ENCODE measurements around the gene MYADM. TPM values are rescaled to one million over a fixed set of nuclear protein-coding genes. Genes with fewer than 3 reads are reported as not detected.
A peak's percentile ranks its signal among the peaks of the same experiment; 100 is the strongest.
"Not testable (repeated sequence)": the region's sequence is repeated elsewhere in the genome, so short reads cannot be mapped to it uniquely, and the experiment has no call there.

Gene MYADM
- total RNA-seq, result 100 to 1,000 TPM; 360 to 372 TPM
- long read RNA-seq, donor 1, transcript MYADM-204 (3 exons, 3,056 nt), result major isoform, 30 of 122 reads
- long read RNA-seq, donor 1, partial matches to known transcripts, result 90 of 122 reads
- long read RNA-seq, donor 1, other reads (novel, unspliced or antisense), result 0 of 122 reads
- long read RNA-seq, donor 2, partial matches to known transcripts, result 0 of 41 reads
- long read RNA-seq, donor 2, other reads (novel, unspliced or antisense), result 38 of 41 reads

GRCh38 chr19:53867225-53868090 lies at the start of gene MYADM:
Gene MYADM, plus strand, starts transcription at chr19:53867883. Its CDS starts 5,647 bp downstream, at chr19:53873530.
- intact Hi-C loops (cut with DNase I), result no loop called here
- DNase-seq (ENCODE audit: low spot score), result peak; percentile 100

GRCh38 chr19:53818756-53819155 lies 48.9 kb upstream of the MYADM start:
- intact Hi-C loops (cut with DNase I), result no loop called here
- no peak for DNase-seq (ENCODE audit: low spot score)

DNA sequence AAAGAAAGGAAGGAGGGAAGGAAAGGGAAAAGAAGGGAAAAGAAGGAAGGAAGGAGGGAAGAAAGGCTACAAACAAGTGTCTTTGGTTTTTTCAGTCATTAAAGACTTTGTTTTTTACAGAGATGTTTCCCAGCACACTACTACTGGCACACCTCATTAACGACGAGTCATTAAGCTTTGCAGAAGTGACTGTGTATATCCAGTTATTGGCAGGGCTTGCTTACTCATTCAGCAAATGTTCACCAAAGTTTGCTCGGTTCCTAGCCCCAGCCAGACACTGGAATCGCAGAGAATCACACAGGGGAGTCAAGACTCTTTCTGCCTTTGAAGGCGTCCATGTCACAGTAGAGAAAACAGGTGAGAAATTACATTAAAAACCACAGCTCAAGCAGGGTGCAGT lies 47.8 kb upstream of the MYADM start:
- intact Hi-C loops (cut with DNase I), result loop anchor here in 1 of 2 donors (5.0 kb wide), 1 partner anchor 477 kb away; no protein-coding TSS in a partner anchor
- DNase-seq (ENCODE audit: low spot score), result no peak

DNA sequence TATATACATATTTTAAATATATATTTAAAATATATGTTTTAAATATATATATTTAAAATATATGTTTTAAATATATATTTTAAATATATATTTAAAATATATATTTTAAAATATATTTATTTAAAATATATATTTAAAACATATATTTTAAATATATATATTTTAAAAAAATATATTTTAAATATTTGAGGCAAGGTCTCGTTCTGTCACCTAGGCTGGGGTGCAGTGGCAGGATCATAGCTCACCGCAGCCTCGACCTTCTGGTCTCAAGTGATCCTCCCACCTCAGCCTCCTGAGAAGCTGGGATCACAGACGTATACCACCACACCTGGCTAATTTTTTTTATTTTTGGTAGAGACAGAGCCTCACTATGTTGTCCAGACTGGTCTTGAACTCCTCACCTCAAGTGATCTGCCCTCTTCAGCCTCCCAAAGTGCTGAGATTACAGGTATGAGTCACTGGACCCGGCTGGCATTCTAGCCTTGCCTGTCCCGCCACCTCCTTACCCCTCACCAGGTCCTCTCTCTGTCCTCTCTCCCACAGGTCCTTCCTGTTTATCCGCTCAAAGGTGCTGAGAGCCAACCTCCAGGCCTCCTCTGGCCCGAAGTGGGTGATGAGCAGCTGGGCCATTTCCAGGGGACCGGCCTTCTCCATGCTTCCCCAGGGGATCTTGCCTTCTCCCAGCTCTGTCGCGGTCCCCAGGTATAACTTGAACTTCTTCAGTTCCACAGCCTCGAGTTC lies 44.1 kb upstream of the MYADM start:
- no peak for DNase-seq (ENCODE audit: low spot score)
- intact Hi-C loops (cut with DNase I), result loop anchor here in 1 of 2 donors (5.0 kb wide), 1 partner anchor 474 kb away; no protein-coding TSS in a partner anchor

- DNase-seq (ENCODE audit: low spot score), result no peak
- intact Hi-C loops (cut with DNase I), result loop anchor here in 1 of 2 donors (5.0 kb wide), 1 partner anchor 473 kb away; no protein-coding TSS in a partner anchor
Observed at GRCh38 chr19:53824134-53824611, 43.5 kb upstream of the MYADM start, which contains the start of gene NLRP12. Gene NLRP12, minus strand, starts transcription at chr19:53824314. Its CDS starts 140 bp downstream, at chr19:53824174.

DNA sequence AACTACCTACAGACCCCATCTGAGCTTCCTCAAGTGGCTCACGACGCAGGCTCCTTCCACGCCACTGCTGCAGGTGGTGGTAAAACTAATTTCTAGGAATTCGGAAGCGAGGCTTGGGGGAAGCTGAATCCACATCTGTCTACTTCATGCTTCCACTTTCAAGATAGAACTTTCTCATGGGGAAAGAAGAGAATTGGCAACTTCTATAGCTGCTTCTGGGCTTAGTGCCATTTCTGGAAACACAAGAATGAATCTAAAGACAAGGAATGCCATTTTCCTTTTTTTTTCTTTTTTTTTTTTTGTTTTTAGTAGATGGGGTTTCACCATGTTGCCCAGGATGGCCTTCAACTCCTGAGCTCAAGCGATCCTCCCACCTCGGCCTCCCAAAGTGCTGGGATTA lies 40.8 kb upstream of the MYADM start:
- intact Hi-C loops (cut with DNase I), result no loop called here
- DNase-seq (ENCODE audit: low spot score), result no peak

DNA sequence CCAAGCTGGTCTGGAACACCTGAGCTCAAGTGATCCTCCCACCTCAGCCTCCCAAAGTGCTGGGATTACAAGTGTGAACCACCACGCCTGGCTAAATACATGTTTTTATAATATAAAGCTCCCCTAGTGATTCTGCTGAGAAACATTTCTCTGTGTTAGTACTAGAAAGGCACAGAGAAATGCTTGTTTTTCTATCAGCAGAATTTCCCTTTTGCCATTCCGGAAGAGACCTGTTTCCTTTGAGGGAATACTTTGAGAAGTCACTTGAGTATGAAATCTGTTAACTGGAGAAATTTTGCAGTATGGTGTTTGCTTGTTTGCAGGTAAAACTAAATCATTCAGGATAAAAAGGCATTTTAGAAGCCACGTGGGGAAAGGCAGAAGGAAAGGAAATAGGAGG lies 39.2 kb upstream of the MYADM start:
- DNase-seq (ENCODE audit: low spot score), result no peak
- intact Hi-C loops (cut with DNase I), result no loop called here

DNA sequence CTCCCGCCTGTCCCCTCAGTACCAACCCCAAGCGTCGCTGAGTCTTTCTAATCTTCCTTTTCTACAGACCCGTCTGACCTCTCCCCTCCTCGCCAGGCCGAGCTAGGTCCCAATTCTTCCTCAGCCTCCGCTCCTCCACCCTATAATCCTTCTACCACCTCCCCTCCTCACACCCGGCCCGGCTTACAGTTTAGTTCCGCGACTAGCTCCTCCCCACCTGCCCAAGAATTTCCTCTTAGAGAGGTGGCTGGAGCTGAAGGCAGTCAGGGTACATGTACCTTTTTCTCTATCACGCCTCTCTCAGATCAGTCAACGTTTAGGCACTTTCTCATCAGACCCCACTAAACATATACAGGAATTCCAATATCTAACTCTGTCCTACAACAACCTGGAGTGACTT lies 34.8 kb upstream of the MYADM start:
- DNase-seq (ENCODE audit: low spot score); intact Hi-C loops (cut with DNase I): not testable (repeated sequence)

GRCh38 chr19:53838446-53838845 lies 29.2 kb upstream of the MYADM start:
- DNase-seq (ENCODE audit: low spot score); intact Hi-C loops (cut with DNase I): not testable (repeated sequence)

GRCh38 chr19:53840241-53840640 lies 27.4 kb upstream of the MYADM start:
- DNase-seq (ENCODE audit: low spot score), result peak; percentile 64
- intact Hi-C loops (cut with DNase I), result loop anchor here in 1 of 2 donors (2.0 kb wide), 1 partner anchor 187 kb away; no protein-coding TSS in a partner anchor

GRCh38 chr19:53840914-53841313 lies 26.8 kb upstream of the MYADM start:
- intact Hi-C loops (cut with DNase I), result loop anchor here in 1 of 2 donors (2.0 kb wide), 1 partner anchor 186 kb away; no protein-coding TSS in a partner anchor

DNA sequence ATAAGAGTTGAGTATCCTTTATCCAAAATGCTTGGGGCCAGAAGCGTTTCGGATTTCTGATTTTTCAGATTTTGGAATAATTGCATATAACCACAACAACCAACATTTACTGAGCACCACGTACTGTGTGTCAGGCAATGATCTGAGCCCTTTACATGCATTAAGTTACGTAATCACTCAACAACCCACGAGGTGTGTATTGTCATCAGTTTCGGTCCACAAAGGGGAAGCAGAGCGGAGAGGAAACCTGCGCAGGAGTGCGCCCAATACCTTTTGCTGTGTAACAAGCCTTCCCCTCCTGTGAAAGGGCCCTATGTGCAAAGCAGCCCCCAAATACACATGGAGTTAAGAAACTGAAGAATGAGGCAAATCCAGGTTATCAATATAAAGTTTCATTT lies 22.8 kb upstream of the MYADM start:
- intact Hi-C loops (cut with DNase I), result no loop called here

More at GRCh38 chr19:53840914-53841313, 26.8 kb upstream of the MYADM start:
- not testable (repeated sequence) for DNase-seq (ENCODE audit: low spot score)

GRCh38 chr19:53847555-53847954 lies 20.1 kb upstream of the MYADM start:
- intact Hi-C loops (cut with DNase I), result no loop called here
- DNase-seq (ENCODE audit: low spot score), result no peak

More for the DNA sequence above, 22.8 kb upstream of the MYADM start:
- no peak for DNase-seq (ENCODE audit: low spot score)

GRCh38 chr19:53849237-53849676 lies 18.4 kb upstream of the MYADM start:
- intact Hi-C loops (cut with DNase I), result no loop called here
- DNase-seq (ENCODE audit: low spot score), result no peak

- DNase-seq (ENCODE audit: low spot score), result no peak
- intact Hi-C loops (cut with DNase I), result no loop called here
Observed at GRCh38 chr19:53853707-53854106, 14.0 kb upstream of the MYADM start.

DNA sequence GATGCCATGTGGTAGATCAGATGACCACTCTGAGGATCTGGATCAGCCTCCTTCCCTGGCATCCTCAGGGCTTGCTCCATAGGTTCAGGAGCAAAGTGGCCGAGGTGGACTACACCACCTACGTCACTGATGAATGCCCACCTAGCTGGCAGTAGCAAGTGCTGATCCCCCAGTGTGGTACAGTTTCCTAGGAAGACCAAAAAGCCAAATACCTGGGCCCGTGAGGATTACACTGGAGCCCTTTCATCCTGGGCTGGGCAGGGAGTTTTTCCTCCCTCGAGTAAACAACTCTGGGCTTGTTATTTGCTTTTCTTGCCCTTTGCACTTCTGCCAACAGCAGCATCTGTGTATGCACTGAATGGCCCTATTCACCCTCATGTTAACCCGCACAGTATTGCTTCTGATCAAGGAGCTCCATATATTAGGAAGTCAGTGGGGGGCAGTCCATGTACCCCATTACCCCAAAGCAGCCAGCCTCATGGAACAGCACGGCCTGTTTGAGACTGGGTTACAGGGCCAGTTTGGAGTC lies 3.3 kb upstream of the MYADM start:
- intact Hi-C loops (cut with DNase I), result no loop called here
- no peak for DNase-seq (ENCODE audit: low spot score)

DNA sequence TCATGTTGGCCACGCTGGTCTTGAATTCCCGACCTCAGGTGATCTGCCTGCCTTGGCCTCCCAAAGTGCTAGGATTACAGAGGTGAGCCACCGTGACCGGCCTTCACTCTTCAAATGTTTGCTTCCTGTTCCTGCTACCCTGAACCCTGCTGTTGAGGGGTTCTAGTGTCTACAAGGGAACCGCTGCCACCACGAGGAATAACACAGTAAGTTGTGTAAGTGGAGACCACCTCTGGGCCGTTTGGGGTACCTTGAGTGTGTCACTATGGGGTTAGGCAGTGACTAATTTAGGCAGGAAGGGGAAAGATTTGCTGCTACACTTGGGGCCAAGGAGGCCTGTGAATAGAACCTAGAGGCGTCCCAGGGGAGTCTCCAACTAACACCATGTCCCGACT lies 2.2 kb upstream of the MYADM start:
- no peak for DNase-seq (ENCODE audit: low spot score)
- intact Hi-C loops (cut with DNase I), result no loop called here

- peak; percentile 96 for DNase-seq (ENCODE audit: low spot score)
- intact Hi-C loops (cut with DNase I), result no loop called here
Observed at GRCh38 chr19:53865918-53866864, 1.5 kb upstream of the MYADM start.

Measured in posterior vena cava (tissue), 2 donors.